IMR-90 (cell line): Measurements from ENCODE around the gene ZDHHC3. TPM values are rescaled to one million over a fixed set of nuclear protein-coding genes. Genes with fewer than 3 reads are reported as not detected.

Experiments used
- ATAC-seq: fragments of 200-7000 bp; cut with Tn5 transposase; 2 replicates; pipeline ENCODE4 v1.9.1; 2020; ENCODE audit warnings: low read depth, mild to moderate bottlenecking, moderate library complexity
- BruUV-seq: library from RNA; stranded (reverse); fragments of 400-500 nt; replicated peaks from 2 replicates; lab custom pipeline; 2021; lab: Mats Ljungman, UMichigan
- CTCF ChIA-PET: fragments of 300-600 bp; formaldehyde crosslinking; extraction: SDS; loops from one replicate; lab custom pipeline; 2021; ENCODE audit warnings: antibody characterized with exemption; lab: Yijun Ruan, JAX
- POLR2A ChIA-PET: fragments of 300-600 bp; sonication (Branson Sonifier 250); formaldehyde crosslinking; loops from one replicate; lab custom pipeline; 2022; ENCODE audit warnings: antibody characterized with exemption; ENCODE audit not compliant: unreplicated experiment; lab: Charles Lee
- DNase-seq: peaks from one replicate; pipeline ENCODE4 v3.0.0; 2013
- H2AFZ ChIP-seq: replicated peaks from 2 replicates; pipeline ENCODE3; 2013; ENCODE audit warnings: low read length, mild to moderate bottlenecking; ENCODE audit not compliant: poor library complexity
- H2AK5ac ChIP-seq: 2 replicates; pipeline ENCODE4 v1.6.1; 2013; ENCODE audit warnings: low read depth, low read length, inconsistent platforms
- H2AK9ac ChIP-seq: replicated peaks from 2 replicates; pipeline ENCODE3; 2013; ENCODE audit warnings: mild to moderate bottlenecking, low read depth, low read length, moderate library complexity; ENCODE audit not compliant: poor library complexity
- H2BK120ac ChIP-seq: 2 replicates; pipeline ENCODE4 v1.6.1; 2013; ENCODE audit warnings: low read depth, low read length, inconsistent platforms
- H2BK15ac ChIP-seq: 3 replicates; pipeline ENCODE4 v1.6.1; 2013; ENCODE audit warnings: low read depth, low read length, inconsistent platforms
- H2BK20ac ChIP-seq: 2 replicates; pipeline ENCODE4 v1.6.1; 2013; ENCODE audit warnings: low read depth, mild to moderate bottlenecking, inconsistent platforms, low read length, moderate library complexity
- H2BK5ac ChIP-seq: 2 replicates; pipeline ENCODE4 v1.6.1; 2013; ENCODE audit warnings: mild to moderate bottlenecking, low read depth, low read length, inconsistent platforms; ENCODE audit not compliant: poor library complexity, severe bottlenecking
- H3K14ac ChIP-seq: replicated peaks from 2 replicates; pipeline ENCODE4 v1.6.1; 2013; ENCODE audit warnings: low read depth, low read length, inconsistent platforms
- H3K18ac ChIP-seq: 2 replicates; pipeline ENCODE4 v1.6.1; 2013; ENCODE audit warnings: low read depth, low read length, control low read depth
- H3K23ac ChIP-seq: 2 replicates; pipeline ENCODE4 v1.6.1; 2013; ENCODE audit warnings: low read depth, low read length, inconsistent platforms
- H3K27ac ChIP-seq: 2 replicates; pipeline ENCODE4 v1.5.1; 2013; ENCODE audit warnings: mild to moderate bottlenecking, control low read depth, low read length; ENCODE audit not compliant: insufficient read depth
- H3K27me3 ChIP-seq: 2 replicates; pipeline ENCODE4 v1.6.1; 2013; ENCODE audit warnings: low read length; ENCODE audit not compliant: control insufficient read depth, insufficient read depth
- H3K36me3 ChIP-seq: 2 replicates; pipeline ENCODE4 v1.6.1; 2013; ENCODE audit warnings: low read length, mixed read lengths; ENCODE audit not compliant: control insufficient read depth, insufficient read depth
- H3K4ac ChIP-seq: 2 replicates; pipeline ENCODE4 v1.6.1; 2013; ENCODE audit warnings: low read depth, low read length, inconsistent platforms
- H3K4me1 ChIP-seq: 2 replicates; pipeline ENCODE4 v1.6.1; 2013; ENCODE audit warnings: low read length, mixed read lengths; ENCODE audit not compliant: control insufficient read depth, insufficient read depth
- H3K4me2 ChIP-seq: 2 replicates; pipeline ENCODE4 v1.6.1; 2013; ENCODE audit warnings: low read depth, mild to moderate bottlenecking, control low read depth, low read length, moderate library complexity
- H3K4me3 ChIP-seq: 2 replicates; pipeline ENCODE4 v1.5.1; 2013; ENCODE audit warnings: low read depth, mild to moderate bottlenecking, control low read depth, low read length, moderate library complexity; ENCODE audit not compliant: insufficient read depth
- H3K56ac ChIP-seq: 2 replicates; pipeline ENCODE4 v1.6.1; 2013; ENCODE audit warnings: low read length, inconsistent platforms; ENCODE audit not compliant: insufficient read depth; ENCODE audit errors: extremely low read depth
- H3K79me1 ChIP-seq, 2 experiments: 2 replicates each; pipeline ENCODE4 v1.6.1; 2013; ENCODE audit warnings: low read length in 2 of 2, inconsistent platforms in 1 of 2, low read depth in 1 of 2
- H3K9ac ChIP-seq: 2 replicates; pipeline ENCODE4 v1.6.1; 2013; ENCODE audit warnings: low read depth, low read length, control low read depth
- H3K9me1 ChIP-seq: 2 replicates; pipeline ENCODE4 v1.6.1; 2013; ENCODE audit warnings: low read length, inconsistent platforms; ENCODE audit not compliant: insufficient read depth
- H3K9me3 ChIP-seq: 2 replicates; pipeline ENCODE4 v1.6.1; 2013; ENCODE audit warnings: low read length; ENCODE audit not compliant: control insufficient read depth, insufficient read depth
- H4K20me1 ChIP-seq: 2 replicates; pipeline ENCODE4 v1.6.1; 2013; ENCODE audit warnings: low read length, inconsistent platforms; ENCODE audit not compliant: insufficient read depth
- H4K5ac ChIP-seq: 2 replicates; pipeline ENCODE4 v1.6.1; 2013; ENCODE audit warnings: mild to moderate bottlenecking, low read depth, low read length, control low read depth
- H4K8ac ChIP-seq, 2 experiments: 2 replicates each; pipeline ENCODE4 v1.6.1; 2013; ENCODE audit warnings: low read depth in 2 of 2, low read length in 2 of 2, control low read depth in 1 of 2, inconsistent platforms in 1 of 2
- H4K91ac ChIP-seq: 2 replicates; pipeline ENCODE4 v1.6.1; 2013; ENCODE audit warnings: low read depth, low read length, inconsistent platforms; ENCODE audit not compliant: insufficient read depth
- CEBPB ChIP-seq: IDR thresholded peaks from 2 replicates; pipeline ENCODE4 v1.6.1; 2012; ENCODE audit warnings: low read depth, low read length, improper control_type of control experiment
- CHD1 ChIP-seq: IDR thresholded peaks from 2 replicates; pipeline ENCODE4 v1.6.1; 2012; ENCODE audit warnings: low read depth, low read length, improper control_type of control experiment
- ELK1 ChIP-seq: fragments of 150-350 bp; IDR thresholded peaks from 2 replicates; pipeline ENCODE4 v1.6.1; 2016; ENCODE audit warnings: low read depth, mild to moderate bottlenecking, low read length, moderate library complexity, borderline replicate concordance
- WGBS, 2 experiments: methylation state at CpG; one replicate each; pipeline versions ENCODE4 v1.1.5 to v1.1.7; 2013; ENCODE audit warnings: missing lambda C conversion rate in 2 of 2; ENCODE audit not compliant: insufficient read length in 1 of 2; ENCODE audit errors: extremely low coverage in 2 of 2; 5-methylcytosine and 5-hydroxymethylcytosine counted together
- dilution Hi-C: fragments of 300-500 bp; cut with HindIII; formaldehyde crosslinking; loops from one replicate; pipeline ENCODE4 v1.14.3; 2018; ENCODE audit warnings: low sequenced_read_pairs; ENCODE audit not compliant: unreplicated experiment
- in situ Hi-C: fragments of 300-500 bp; cut with MboI; formaldehyde crosslinking; loops from 3 replicates; pipeline ENCODE4 v1.14.3; 2019; ENCODE audit warnings: low sequenced_read_pairs, inconsistent platforms, mixed read lengths
- intact Hi-C: fragments of 100-400 bp; cut with micrococcal nuclease; formaldehyde crosslinking; loops from 2 replicates; pipeline ENCODE4 v1.10.0; 2022
- polyA plus RNA-seq, 3 experiments: library from polyadenylated mRNA; depleted of rRNA; stranded (reverse); fragments of >200 nt; gene quantifications; 2 replicates each; pipeline ENCODE4 v1.2.3, GENCODE V29; 2012; ENCODE audit warnings: low replicate concordance in 1 of 3
- total RNA-seq: library from RNA; depleted of rRNA; stranded (reverse); fragments of >200 nt; gene quantifications from 2 replicates; pipeline ENCODE4 v1.2.3, GENCODE V29; 2012

ZDHHC3 gene
- total and polyA plus RNA-seq, 2 of the 4 experiments (the other 2 are of a cell fraction) = 57.7 to 59.6 TPM

- no peaks in the 10 kb centered on the region for H3K9me3 ChIP-seq
- no peak overlapping the region for H4K8ac ChIP-seq
- WGBS, 2 experiments = 100% methylated on average over 5 of the region's 7 CpGs; no CpG with 5 or more reads in 1 of the 2 experiments
- no peak overlapping the region for H3K56ac ChIP-seq
- H3K4me1 ChIP-seq = peaks cover 2% of the 10 kb centered on the region; the same call in 1 of the 2 replicates
- H3K14ac ChIP-seq = no peak overlapping the region
- no peak overlapping the region for H3K27ac ChIP-seq
- H2BK5ac ChIP-seq = no peak overlapping the region
- TF ChIP-seq CHD1 = no peak
- TF ChIP-seq CEBPB = no peak
- no peak for TF ChIP-seq ELK1
- H2BK20ac ChIP-seq = no peak overlapping the region
- H4K5ac ChIP-seq = no peak overlapping the region
- no peaks in the 10 kb centered on the region for H3K27me3 ChIP-seq
- peak overlapping the region; percentile 15 for H2AK9ac ChIP-seq
- no TSS peak for BruUV-seq
- no peak overlapping the region for H3K18ac ChIP-seq
- in situ Hi-C loops (no loop called here), intact Hi-C loops (no loop called here), dilution Hi-C loops (no loop called here)
- no peak overlapping the region for H3K4me3 ChIP-seq
- no peak overlapping the region for H3K23ac ChIP-seq
- no peak overlapping the region for H2BK15ac ChIP-seq
- no peak overlapping the region for H3K4me2 ChIP-seq
- peaks cover 6% of the 10 kb centered on the region; the same call in 1 of the 2 replicates for H3K9me1 ChIP-seq
- DNase-seq (no peak), ATAC-seq (no peak)
- H3K9ac ChIP-seq = no peak overlapping the region
- H2BK120ac ChIP-seq = no peak overlapping the region
- H3K36me3 ChIP-seq = peaks cover 46% of the 10 kb centered on the region
- ChIA-PET POLR2A (no interaction called here), CTCF (no interaction called here)
- H4K20me1 ChIP-seq = no peaks in the 10 kb centered on the region
- no peak overlapping the region for H2AK5ac ChIP-seq
- H3K79me1 ChIP-seq = no peaks in the 10 kb centered on the region
- no peak overlapping the region for H2AFZ ChIP-seq
- no peak overlapping the region for H4K91ac ChIP-seq
- H3K4ac ChIP-seq = no peak overlapping the region
Measured at GRCh38 chr3:44927371-44927770, 48.6 kb downstream of the ZDHHC3 start.
